ENCODE data around the gene TRIOBP.

The TRIOBP gene, protein sequence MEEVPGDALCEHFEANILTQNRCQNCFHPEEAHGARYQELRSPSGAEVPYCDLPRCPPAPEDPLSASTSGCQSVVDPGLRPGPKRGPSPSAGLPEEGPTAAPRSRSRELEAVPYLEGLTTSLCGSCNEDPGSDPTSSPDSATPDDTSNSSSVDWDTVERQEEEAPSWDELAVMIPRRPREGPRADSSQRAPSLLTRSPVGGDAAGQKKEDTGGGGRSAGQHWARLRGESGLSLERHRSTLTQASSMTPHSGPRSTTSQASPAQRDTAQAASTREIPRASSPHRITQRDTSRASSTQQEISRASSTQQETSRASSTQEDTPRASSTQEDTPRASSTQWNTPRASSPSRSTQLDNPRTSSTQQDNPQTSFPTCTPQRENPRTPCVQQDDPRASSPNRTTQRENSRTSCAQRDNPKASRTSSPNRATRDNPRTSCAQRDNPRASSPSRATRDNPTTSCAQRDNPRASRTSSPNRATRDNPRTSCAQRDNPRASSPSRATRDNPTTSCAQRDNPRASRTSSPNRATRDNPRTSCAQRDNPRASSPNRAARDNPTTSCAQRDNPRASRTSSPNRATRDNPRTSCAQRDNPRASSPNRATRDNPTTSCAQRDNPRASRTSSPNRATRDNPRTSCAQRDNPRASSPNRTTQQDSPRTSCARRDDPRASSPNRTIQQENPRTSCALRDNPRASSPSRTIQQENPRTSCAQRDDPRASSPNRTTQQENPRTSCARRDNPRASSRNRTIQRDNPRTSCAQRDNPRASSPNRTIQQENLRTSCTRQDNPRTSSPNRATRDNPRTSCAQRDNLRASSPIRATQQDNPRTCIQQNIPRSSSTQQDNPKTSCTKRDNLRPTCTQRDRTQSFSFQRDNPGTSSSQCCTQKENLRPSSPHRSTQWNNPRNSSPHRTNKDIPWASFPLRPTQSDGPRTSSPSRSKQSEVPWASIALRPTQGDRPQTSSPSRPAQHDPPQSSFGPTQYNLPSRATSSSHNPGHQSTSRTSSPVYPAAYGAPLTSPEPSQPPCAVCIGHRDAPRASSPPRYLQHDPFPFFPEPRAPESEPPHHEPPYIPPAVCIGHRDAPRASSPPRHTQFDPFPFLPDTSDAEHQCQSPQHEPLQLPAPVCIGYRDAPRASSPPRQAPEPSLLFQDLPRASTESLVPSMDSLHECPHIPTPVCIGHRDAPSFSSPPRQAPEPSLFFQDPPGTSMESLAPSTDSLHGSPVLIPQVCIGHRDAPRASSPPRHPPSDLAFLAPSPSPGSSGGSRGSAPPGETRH (N-terminal part only)

DNA sequence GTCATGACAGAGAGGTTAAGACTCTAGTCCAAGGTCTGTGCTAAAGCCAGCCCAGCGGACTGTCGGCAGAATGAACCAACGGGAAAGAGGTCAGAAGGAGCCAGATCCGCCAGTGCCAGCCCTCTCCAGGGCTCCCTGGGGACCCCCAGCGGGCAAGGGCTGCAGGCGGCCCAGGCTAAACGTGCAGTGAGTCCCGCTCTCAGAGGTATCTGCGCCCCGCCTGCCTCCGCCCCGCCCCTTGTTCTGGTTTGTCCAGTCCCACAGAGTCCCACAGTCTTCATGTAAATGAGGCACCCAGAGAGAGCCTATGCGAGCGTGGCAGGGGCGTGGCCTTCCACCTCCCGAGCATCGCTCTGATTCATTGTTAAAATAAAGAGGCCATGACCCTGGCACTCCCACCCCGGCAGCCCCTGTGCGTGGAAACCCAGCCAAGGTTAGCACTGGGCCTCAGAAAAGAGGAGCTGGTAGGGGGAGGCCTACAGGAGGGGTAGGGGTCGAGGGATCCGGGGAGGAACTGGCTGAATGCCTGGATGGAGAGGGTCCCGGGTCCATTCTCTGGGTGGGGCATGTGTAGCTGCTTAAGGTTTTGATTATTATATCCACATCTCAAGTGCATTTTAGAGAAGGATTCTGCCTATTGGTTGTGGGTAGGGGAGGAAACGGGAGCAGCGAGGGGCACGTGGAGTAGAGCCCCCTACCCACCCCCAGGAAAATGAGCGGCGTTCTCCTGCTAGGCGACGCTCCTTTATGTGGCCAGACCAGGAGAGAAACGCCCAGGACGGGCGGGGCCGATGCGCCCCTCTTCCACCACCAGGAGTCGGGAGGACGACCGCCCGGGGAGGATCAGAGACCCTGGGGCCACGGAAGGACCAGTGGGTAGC is at the start of gene TRIOBP:
Gene TRIOBP, plus strand, starts transcription at position 392 of the 881 bp plus-strand sequence. CDS start 4,318 bp downstream, outside the sequence.
- TF ChIP-seq, protein P1, sequence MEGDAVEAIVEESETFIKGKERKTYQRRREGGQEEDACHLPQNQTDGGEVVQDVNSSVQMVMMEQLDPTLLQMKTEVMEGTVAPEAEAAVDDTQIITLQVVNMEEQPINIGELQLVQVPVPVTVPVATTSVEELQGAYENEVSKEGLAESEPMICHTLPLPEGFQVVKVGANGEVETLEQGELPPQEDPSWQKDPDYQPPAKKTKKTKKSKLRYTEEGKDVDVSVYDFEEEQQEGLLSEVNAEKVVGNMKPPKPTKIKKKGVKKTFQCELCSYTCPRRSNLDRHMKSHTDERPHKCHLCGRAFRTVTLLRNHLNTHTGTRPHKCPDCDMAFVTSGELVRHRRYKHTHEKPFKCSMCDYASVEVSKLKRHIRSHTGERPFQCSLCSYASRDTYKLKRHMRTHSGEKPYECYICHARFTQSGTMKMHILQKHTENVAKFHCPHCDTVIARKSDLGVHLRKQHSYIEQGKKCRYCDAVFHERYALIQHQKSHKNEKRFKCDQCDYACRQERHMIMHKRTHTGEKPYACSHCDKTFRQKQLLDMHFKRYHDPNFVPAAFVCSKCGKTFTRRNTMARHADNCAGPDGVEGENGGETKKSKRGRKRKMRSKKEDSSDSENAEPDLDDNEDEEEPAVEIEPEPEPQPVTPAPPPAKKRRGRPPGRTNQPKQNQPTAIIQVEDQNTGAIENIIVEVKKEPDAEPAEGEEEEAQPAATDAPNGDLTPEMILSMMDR (IDR thresholded peaks at IDR 0.05), result peak; percentile 64

DNA sequence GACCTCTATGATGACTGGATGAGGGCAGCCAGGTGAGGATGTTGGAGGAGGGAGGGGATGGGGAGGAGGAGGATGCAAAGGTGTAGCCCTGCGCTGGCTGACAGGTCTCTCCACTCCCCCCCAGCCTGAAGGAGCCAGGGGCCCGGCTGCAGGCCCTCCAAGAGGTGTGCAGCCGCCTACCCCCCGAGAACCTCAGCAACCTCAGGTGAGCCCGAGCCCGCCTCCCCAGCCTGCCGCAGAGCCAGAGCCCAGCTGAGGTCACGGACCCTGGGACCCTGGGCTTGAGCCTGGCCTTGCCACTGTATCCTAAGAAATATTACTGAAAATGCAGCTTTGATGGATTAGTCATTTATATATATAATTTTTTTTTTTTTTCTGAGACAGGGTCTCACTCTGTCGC is 49.5 kb upstream of the TRIOBP start:
- TF ChIP-seq, protein P1 (IDR thresholded peaks at IDR 0.05), result no peak

DNA sequence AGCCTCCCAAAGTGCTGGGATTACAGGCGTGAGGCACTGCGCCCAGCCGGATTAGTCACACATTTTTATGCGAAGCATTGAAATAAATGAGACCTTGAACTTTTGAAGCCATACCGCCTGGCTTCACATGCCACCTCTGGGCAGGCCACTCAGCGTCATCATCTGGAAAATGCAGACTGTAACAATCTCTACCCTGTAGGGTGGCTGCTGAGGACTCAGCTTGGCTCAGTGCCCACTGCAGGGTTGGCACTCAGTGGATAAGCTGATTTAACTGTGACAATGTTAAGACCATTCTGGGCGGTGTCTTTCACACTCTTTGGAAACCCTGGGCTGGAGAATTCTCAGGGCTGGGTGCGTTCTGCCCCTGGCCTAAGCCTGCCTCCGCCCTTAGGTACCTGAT is 48.9 kb upstream of the TRIOBP start:
- TF ChIP-seq, protein P1 (IDR thresholded peaks at IDR 0.05), result no peak

DNA sequence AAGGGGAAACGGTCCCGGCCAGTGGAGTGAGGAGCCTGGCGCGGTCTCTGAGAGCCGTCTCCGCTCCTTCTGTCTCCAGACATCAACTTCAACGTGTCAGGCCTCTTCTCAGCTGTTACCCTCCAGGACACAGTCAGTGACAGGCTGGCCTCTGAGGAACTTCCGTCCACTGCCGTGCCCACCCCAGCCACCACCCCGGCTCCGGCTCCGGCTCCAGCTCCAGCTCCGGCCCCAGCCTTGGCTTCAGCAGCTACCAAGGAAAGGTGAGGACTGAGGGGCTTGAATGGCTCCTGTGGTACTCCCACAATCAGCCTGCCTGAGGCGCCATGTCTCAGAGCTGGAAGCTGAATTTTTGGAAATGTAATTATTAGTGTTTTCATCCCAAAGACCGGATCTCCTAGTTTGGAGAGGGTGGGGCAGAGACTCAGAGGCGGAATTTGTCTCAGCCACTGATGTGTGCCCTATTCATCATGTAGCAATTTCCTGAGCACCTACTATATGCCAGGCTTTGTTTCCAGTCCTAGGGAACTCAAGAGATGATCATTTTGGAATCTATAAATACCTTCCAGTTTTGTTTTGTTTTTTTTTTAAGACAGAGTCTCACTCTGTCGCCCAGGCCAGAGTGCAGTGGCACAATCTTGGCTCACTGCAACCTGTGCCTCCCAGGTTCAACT is 46.2 kb upstream of the TRIOBP start:
- TF ChIP-seq, protein P1 (IDR thresholded peaks at IDR 0.05), result no peak

DNA sequence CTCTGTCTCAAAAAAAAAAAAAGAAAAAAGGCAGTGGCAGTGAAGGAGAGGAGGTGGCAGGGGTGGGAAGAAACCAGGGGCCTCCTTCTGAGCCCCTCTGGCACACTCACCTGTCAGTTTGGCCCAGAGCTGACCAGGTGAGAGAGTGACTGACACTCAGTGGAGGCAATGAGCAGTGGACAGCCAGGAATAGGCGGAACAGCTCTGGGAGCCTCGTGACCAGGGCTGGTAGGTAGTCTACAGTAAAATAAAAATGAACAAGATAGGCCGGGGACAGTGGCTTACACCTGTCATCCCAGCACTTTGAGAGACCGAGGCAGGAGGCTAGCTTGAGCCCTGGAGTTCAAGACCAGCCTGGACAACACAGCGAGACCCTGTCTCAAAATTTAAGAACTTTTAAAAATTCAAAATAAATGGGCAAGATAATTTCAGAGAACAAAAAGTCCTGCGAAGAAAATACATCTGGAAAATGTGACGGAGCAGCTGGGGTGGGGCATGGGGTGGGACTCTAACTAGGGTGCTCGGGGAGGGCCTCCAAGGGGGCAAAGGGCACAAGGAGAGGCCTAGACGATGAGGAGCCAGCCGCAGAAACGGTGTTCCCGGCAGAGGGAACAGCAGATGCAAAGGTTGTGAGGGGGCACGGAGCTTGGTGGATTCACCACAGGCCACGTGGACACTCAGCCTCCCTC is 42.1 kb upstream of the TRIOBP start:
- TF ChIP-seq, protein P1 (IDR thresholded peaks at IDR 0.05), result no peak

DNA sequence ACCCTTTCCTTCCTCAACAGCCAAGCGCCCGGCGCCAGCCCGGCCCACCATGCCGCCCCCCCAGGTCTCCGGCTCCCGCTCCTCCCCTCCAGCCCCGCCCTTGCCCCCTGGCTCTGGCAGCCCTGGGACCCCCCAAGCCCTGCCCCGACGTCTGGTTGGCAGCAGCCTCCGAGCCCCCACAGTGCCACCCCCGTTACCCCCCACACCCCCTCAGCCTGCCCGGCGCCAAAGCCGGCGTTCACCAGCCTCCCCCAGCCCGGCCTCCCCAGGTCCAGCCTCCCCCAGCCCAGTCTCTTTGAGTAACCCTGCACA is 41.6 kb upstream of the TRIOBP start:
- TF ChIP-seq, protein P1 (IDR thresholded peaks at IDR 0.05), result no peak

Data from LNCAP (cell line).